GM19438 (cell line): Measurements from ENCODE around the gene PERM1.
"Not testable (repeated sequence)": the region's sequence is repeated elsewhere in the genome, so short reads cannot be mapped to it uniquely, and the experiment has no call there.

Experiments
- ATAC-seq: cut with Tn5 transposase; IDR thresholded peaks from one replicate; pipeline ENCODE4 v1.9.1; 2021; ENCODE audit warnings: low read depth; ENCODE audit not compliant: unreplicated experiment

PERM1 gene

GRCh38 chr1:980137-980571 is 1.7 kb downstream of the PERM1 start:
- ATAC-seq = no peak

- no peak for ATAC-seq
These were observed 2.2 kb downstream of the PERM1 start for GRCh38 chr1:979744-980072.

DNA sequence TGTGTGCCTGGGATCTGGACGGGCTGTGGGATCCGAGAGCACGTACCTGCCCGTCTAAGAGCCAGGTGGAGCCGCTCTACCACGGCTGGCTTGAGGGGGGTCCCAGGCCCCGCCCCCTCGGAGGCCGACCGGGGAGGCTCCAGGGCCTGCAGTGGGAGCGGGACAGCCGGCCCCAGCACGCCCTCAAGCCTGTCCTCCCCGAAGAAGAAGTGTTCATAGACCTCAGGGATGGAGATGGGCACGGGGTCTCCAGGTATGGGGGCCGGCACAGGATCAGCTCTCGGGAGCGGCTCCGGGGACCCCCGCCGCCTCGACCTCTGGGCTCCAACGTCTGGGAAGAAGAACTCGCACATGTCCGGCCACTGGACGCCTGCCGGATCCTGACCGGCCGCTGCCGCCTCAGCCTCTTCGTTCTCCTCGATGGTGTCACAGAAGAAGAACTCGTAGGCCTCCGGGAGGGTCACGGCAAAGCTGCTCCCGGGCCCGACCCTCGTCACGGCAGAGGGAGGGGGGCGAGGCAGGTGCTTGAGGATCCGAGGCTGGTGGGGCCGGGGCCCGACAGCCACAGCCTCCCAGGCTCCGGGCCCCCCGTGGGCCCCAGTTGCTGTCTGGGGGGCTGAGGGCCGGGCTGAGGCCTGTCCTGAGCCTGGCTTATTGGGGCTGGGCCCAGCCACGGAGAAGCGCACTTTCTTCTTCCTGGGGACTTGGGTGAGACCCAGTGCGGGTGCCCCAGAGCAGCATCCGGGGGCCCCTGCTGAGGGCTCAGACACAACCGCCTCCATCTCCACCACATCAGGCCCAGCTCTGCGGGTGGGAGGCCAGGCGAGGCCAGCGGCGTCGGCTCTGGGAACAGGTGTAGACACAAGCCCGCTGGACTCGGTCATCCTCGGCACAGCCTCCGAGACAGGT is 2.8 kb downstream of the PERM1 start:
- no peak for ATAC-seq

DNA sequence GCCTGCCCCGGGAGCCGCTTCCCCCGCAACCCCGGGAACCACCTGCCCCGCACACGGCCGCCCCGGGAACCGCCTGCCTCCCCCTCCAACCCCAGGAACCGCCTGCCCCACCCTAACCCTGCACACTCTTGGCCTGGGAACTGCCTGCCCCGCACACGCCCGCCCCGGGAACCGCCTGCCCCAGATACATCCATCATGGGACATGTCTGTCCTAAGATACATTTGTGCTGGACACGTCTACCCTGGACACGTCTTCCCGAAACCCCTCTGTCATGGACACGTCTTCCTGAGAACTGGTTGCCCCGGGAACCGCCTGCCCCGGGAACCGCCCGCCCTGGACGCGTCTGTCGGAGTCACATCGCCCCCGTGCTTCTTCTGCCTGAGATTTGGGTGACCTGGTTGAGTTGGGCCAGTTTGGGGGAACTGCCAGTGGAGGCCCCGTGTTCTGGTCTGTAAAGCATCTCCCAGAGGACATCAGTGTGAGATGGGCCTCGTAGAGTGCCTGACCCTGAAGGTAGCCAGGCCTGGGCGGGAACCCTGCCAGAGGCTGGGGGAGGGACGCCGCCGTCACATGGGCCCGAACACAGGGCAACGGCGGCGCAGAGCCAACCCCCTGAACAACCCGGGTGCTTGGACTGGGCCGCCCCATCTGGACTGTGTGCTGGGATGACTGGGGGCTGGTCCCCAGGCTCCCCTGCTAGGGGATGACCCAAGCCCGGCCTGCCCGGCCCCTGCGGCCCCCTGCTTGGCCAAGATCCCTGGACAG is 3.6 kb downstream of the PERM1 start:
- ATAC-seq = no peak

GRCh38 chr1:976791-977190 is 5.1 kb downstream of the PERM1 start:
- ATAC-seq = not testable (repeated sequence)

DNA sequence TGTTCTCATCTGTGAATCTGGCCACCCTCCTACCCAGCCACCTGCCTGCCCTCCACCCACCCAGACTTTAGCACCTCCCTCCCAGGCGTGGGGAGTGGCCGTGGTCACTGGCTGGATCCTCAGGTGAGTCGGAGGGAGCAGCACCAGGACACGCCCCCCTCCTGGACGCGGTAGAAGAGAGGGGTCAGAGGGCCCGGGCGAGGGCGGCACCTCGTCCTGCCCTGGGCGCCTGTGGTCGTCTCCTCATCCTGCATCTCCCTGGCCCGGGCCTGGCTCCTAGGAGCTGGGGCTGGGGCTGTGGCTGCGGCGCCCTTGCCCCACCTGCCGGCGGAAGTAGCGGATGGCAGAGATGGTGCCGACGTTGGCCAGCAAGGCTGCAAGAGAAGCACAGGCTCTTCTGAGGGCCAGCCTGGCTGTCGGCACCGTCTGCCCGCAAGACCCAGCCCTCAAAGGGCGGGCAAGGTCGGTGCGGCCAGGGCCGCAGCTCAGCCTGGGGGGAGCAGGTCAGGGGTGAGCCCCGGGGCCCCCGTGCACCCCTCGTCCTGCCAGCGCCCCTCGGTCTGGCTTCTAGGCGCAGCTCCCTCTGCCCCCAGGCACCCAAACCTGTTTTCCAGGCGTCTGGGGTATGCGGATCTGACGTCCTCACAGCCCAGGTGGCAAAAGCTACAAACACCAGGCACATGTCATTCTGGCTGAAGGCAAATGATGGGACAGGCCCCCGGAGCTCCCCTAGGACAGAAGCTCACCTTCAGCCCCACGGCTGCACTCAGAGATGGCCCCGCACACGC is 5.8 kb downstream of the PERM1 start:
- ATAC-seq = no peak

- ATAC-seq = no peak
These were observed 6.5 kb downstream of the PERM1 start for GRCh38 chr1:975365-975764.

DNA sequence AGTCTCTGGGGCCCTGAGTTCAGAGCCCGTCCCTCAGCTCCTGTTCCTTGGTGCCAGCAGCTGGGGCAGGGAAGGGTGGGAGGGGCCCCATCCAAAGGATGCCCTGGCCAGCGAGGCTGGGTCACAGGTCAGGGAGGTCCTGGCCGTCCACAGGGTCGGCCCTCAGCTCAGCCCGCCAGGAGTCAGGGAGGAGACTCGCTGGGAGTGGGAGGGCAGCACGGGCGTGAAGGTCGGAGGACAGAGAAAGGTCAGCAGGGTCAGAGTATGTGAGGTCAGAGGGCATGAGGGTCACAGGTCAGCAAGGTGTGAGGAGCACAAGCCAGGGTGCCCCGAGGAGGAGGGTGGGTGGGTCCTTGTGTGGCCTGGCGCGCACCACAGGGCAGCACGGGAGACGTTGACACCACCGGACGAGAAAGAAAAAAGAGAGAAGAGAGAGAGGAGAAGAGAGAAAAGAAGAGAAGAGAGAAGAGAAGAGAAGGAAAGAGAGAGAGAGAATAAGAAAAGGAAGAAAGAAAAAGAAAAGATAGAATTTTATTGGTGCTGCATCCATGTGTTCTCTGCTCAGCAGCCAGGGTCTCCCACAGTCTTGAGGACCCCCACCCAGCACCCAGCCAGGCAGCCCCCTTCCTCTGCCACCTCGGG is 7.1 kb downstream of the PERM1 start:
- ATAC-seq = no peak

DNA sequence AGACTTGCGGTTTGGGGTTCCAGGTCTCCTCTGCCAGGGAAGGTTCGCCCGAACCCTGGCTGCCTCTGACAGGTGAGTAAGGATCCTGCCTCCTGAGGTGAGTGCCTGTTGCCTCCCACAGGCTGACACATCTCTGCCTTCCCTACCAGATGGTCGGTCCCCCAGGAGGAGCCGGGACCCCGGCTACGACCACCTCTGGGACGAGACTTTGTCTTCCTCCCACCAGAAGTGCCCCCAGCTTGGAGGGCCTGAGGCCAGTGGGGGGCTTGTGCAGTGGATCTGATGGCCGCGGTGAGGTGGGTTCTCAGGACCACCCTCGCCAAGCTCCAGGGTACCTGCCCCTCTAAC is 7.6 kb downstream of the PERM1 start:
- ATAC-seq = no peak

DNA sequence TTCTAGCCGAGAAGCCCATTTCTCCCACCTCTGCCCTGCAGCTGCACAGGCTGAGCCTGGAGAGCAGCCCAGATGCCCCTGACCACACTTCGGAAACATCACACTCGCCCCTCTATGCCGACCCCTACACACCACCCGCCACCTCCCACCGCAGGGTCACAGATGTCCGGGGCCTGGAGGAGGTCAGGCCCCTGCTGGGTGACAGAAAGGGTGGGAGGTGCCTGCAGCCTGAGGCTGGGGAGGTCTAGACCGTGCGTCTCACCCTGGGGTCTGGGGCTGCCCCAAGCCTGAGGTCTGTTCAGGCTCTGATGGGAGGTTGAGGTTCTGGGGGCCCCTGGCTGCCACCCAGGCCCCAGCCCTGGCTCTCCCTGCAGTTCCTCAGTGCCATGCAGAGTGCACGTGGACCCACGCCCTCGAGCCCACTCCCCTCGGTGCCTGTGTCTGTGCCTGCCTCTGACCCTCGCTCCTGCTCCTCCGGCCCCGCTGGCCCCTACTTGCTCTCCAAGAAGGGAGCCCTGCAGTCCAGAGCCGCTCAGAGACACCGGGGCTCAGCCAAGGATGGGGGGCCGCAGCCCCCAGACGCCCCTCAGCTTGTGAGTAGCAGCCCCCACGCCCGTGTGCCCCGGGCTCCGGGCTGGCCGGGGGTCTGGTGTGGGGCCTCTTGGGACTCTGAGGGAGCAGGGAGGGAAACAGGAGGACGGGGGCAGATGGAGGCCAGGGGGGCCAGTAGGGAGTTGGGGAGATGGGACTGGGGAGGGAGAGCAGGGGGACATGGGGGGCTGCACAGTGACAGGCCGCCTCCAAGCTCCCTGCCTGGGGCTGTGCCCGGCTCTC is 8.2 kb downstream of the PERM1 start:
- ATAC-seq = no peak

DNA sequence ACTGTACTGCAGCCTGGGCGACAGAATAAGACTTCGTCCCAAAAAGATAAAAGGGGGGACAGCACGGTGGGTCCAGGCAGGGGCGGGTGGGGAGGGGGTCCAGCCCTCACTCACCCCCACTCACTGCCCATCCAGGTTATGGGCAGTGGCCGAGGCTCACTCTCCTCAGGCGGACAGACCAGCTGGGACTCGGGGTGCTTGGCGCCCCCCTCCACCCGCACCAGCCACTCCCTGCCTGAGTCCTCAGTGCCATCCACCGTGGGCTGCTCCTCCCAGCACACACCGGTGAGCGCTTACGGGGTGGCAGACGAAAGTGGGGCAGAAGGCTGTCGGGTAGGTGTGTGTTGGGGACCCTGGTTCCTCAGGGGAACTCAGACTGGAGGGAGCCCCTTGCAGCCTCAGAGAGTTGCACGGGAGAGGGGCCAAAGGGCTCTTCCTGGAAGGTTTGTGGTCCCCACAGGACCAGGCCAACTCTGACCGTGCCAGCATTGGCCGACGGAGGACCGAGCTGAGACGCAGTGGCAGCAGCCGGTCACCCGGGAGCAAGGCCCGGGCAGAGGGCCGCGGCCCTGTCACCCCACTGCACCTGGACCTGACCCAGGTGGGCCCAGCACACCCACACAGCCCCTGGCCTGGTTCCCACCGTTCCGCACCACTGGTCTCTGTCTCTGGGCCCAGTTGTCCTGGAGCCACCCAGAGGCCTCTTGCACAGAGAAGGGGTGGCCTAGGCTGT is 9.0 kb downstream of the PERM1 start:
- ATAC-seq = no peak

- no peak for ATAC-seq
These were observed 10.0 kb downstream of the PERM1 start for GRCh38 chr1:971751-972506.

GRCh38 chr1:970973-971730 is 10.7 kb downstream of the PERM1 start:
- no peak for ATAC-seq

DNA sequence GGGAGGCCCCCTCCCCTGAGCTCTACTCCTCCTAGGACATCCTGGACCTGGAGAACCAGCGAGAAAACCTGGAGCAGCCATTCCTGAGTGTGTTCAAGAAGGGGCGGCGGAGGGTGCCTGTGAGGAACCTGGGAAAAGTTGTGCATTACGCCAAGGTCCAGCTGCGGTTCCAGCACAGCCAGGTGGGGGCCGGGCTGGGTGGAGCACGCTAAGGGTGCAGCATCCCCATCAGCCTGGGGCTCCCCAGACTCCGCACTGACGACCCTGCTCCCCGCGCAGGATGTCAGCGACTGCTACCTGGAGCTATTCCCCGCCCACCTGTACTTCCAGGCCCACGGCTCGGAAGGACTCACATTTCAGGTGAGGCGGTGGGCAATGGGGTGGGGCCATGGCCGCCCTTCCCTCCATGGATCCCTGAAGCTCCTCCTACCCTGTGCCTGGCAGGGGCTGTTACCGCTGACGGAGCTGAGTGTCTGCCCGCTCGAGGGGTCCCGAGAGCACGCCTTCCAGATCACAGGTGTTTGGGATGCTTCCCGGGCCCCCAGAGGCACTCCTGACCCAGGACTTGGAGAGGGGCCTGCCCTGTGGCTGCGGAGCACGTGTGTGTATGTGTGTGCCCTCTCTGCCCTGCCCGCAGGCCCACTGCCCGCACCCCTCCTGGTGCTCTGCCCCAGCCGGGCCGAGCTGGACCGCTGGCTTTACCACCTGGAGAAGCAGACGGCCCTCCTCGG is 11.5 kb downstream of the PERM1 start:
- ATAC-seq = no peak

- no peak for ATAC-seq
These were observed 12.5 kb downstream of the PERM1 start for GRCh38 chr1:969260-969855.

DNA sequence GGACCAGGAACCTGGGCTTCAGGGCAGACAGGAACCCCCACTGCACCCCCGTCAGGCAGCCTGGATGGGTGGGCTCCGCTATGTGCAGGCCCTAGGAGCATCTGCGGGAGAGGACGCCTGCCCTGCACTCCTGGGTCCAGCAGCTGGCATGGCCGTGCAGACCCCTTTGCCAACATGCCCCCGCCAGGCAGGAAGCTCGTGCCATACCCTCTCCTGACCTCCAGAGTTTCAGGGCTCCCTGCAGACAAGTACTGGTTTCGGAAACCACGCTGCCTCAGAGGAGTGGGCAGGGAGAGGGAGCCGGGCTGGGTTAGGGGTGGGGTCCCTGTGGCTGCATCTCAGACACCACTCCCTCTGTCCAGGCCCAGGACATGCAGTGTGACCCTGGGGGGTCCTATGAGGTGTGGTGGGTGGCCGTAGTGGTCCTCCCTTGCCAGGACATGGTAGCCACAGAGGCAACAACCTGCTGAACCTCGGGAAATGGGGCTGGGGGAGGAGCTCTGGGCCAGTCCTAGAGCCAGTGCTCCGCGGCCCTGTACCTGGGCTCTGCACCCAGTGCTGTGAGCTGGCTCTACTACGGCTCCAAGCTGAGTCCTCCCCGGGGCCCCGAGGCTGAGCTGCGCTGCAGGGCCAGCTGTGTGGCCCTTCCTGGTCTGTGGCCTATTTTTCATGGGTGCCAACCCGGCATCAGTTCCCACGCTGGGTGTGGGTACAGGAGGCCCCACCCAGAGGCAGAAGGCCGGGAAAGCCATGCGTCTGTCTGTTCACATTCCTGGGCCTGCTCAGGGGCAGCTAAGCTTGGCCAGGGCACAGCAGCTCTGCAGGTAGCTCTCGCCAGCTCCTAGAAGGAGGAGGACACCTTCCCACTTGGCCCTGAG is 14.2 kb downstream of the PERM1 start:
- ATAC-seq = no peak
